Trophoblast cell (in vitro differentiated cells and primary cell): Measurements from ENCODE around the gene PHLPP1.

Experiments used
- DNase-seq, 2 donors: peaks; one replicate each; pipeline ENCODE4 v3.0.0-alpha.2; 2016
- H2AFZ ChIP-seq: 2 replicates; pipeline ENCODE4 v1.6.1; 2013; ENCODE audit warnings: low read length, moderate library complexity, mild to moderate bottlenecking; ENCODE audit not compliant: insufficient read depth, poor library complexity
- H2AK5ac ChIP-seq: 2 replicates; pipeline ENCODE4 v1.6.1; 2013; ENCODE audit warnings: mild to moderate bottlenecking, low read length
- H2BK120ac ChIP-seq: 2 replicates; pipeline ENCODE4 v1.6.1; 2013; ENCODE audit warnings: low read length, mild to moderate bottlenecking, moderate library complexity; ENCODE audit not compliant: insufficient read depth, poor library complexity
- H2BK12ac ChIP-seq: 2 replicates; pipeline ENCODE4 v1.6.1; 2013; ENCODE audit warnings: mild to moderate bottlenecking, low read length, moderate library complexity
- H2BK5ac ChIP-seq: 2 replicates; pipeline ENCODE4 v1.6.1; 2013; ENCODE audit warnings: low read length, low read depth, moderate library complexity, mild to moderate bottlenecking; ENCODE audit not compliant: poor library complexity
- H3K14ac ChIP-seq: 2 replicates; pipeline ENCODE4 v1.6.1; 2013; ENCODE audit warnings: mild to moderate bottlenecking, low read length
- H3K18ac ChIP-seq: 2 replicates; pipeline ENCODE4 v1.6.1; 2013; ENCODE audit warnings: mild to moderate bottlenecking, low read length
- H3K23ac ChIP-seq: 2 replicates; pipeline ENCODE4 v1.6.1; 2013; ENCODE audit warnings: low read length
- H3K27ac ChIP-seq: 2 replicates; pipeline ENCODE4 v1.5.1; 2013; ENCODE audit warnings: low read depth, mild to moderate bottlenecking, inconsistent platforms, low read length, moderate library complexity
- H3K27me3 ChIP-seq: 2 replicates; pipeline ENCODE4 v1.6.1; 2013; ENCODE audit warnings: inconsistent platforms, mild to moderate bottlenecking, low read length, moderate library complexity; ENCODE audit not compliant: insufficient read depth
- H3K36me3 ChIP-seq, 2 experiments: 1 replicate in 1 of 2; 2 replicates in 1 of 2; pipeline ENCODE4 v1.6.1; 2013; ENCODE audit warnings: low read length in 2 of 2, mild to moderate bottlenecking in 2 of 2, moderate library complexity in 1 of 2; ENCODE audit not compliant: insufficient read depth in 2 of 2, control insufficient read depth in 1 of 2
- H3K4ac ChIP-seq: 2 replicates; pipeline ENCODE4 v1.6.1; 2013; ENCODE audit warnings: low read depth, mild to moderate bottlenecking, low read length, moderate library complexity
- H3K4me1 ChIP-seq, 2 experiments: 1 replicate in 1 of 2; 2 replicates in 1 of 2; pipeline ENCODE4 v1.6.1; 2013; ENCODE audit warnings: low read length in 2 of 2, mild to moderate bottlenecking in 2 of 2, moderate library complexity in 1 of 2; ENCODE audit not compliant: insufficient read depth in 2 of 2, control insufficient read depth in 1 of 2
- H3K4me2 ChIP-seq: 2 replicates; pipeline ENCODE4 v1.6.1; 2013; ENCODE audit warnings: inconsistent platforms, mild to moderate bottlenecking, low read length, moderate library complexity
- H3K4me3 ChIP-seq: 2 replicates; pipeline ENCODE4 v1.5.1; 2013; ENCODE audit warnings: mild to moderate bottlenecking, low read depth, low read length, inconsistent platforms
- H3K79me1 ChIP-seq: one replicate; pipeline ENCODE4 v1.6.1; 2013; ENCODE audit warnings: low read length
- H3K79me2 ChIP-seq: 2 replicates; pipeline ENCODE4 v1.6.1; 2013; ENCODE audit warnings: low read length, mild to moderate bottlenecking; ENCODE audit not compliant: control insufficient read depth, insufficient read depth, poor library complexity
- H3K9ac ChIP-seq: 2 replicates; pipeline ENCODE4 v1.6.1; 2013; ENCODE audit warnings: mild to moderate bottlenecking, low read length
- H3K9me3 ChIP-seq: 2 replicates; pipeline ENCODE4 v1.6.1; 2013; ENCODE audit warnings: low read depth, mild to moderate bottlenecking, control low read depth, inconsistent platforms, low read length; ENCODE audit not compliant: insufficient read depth
- H4K12ac ChIP-seq: 2 replicates; pipeline ENCODE4 v1.6.1; 2013; ENCODE audit warnings: low read depth, mild to moderate bottlenecking, low read length, moderate library complexity
- H4K8ac ChIP-seq: 2 replicates; pipeline ENCODE4 v1.6.1; 2013; ENCODE audit warnings: low read depth, mild to moderate bottlenecking, low read length, moderate library complexity
- H4K91ac ChIP-seq: one replicate; pipeline ENCODE4 v1.6.1; 2013; ENCODE audit warnings: low read depth, mild to moderate bottlenecking, low read length, moderate library complexity
- WGBS: extraction: QIAGEN DNeasy Blood & Tissue Kit; methylation state at CpG from one replicate; pipeline ENCODE4 v1.1.7; 2013; ENCODE audit warnings: missing lambda C conversion rate; ENCODE audit not compliant: insufficient read length, insufficient coverage; ENCODE audit errors: extremely low coverage; 5-methylcytosine and 5-hydroxymethylcytosine counted together

The PHLPP1 gene

GRCh38 chr18:62979176-62979575, 263.8 kb downstream of the PHLPP1 start:
- Histone ChIP-seq H3K23ac (no peak overlapping the region), H3K9ac (no peak overlapping the region), H4K8ac (no peak overlapping the region), H2AK5ac (no peak overlapping the region), H3K9me3 (peaks cover 3% of the 10 kb centered on the region), H4K91ac (no peak overlapping the region), H3K4me3 (no peak overlapping the region), H3K27me3 (no peaks in the 10 kb centered on the region), H3K36me3 (peaks cover 27 to 31% of the 10 kb centered on the region in 2 experiments), H3K4ac (no peak overlapping the region), H3K18ac (no peak overlapping the region), H4K12ac (no peak overlapping the region), H2BK5ac (no peak overlapping the region), H2BK12ac (no peak overlapping the region), H3K4me1 (no peaks in the 10 kb centered on the region), H3K27ac (no peak overlapping the region), H3K79me2 (no peaks in the 10 kb centered on the region), H2AFZ (no peak overlapping the region), H3K79me1 (no peaks in the 10 kb centered on the region), H3K14ac (no peak overlapping the region), H2BK120ac (no peak overlapping the region), H3K4me2 (no peak overlapping the region)
- DNase-seq: peak; percentile 49 to 71
- no CpG with 5 or more reads among the region's 13 CpGs for WGBS

- Histone ChIP-seq H3K4me3 (no peak overlapping the region), H4K12ac (no peak overlapping the region), H3K4me1 (no peaks in the 10 kb centered on the region), H3K9me3 (peaks cover 3% of the 10 kb centered on the region), H3K14ac (no peak overlapping the region), H3K79me2 (no peaks in the 10 kb centered on the region), H2BK12ac (no peak overlapping the region), H2BK120ac (no peak overlapping the region), H3K9ac (no peak overlapping the region), H3K4ac (no peak overlapping the region), H3K23ac (no peak overlapping the region), H3K27ac (no peak overlapping the region), H2BK5ac (no peak overlapping the region), H2AFZ (no peak overlapping the region), H3K18ac (no peak overlapping the region), H3K27me3 (no peaks in the 10 kb centered on the region), H4K8ac (no peak overlapping the region), H3K36me3 (peaks cover 27 to 31% of the 10 kb centered on the region in 2 experiments), H4K91ac (no peak overlapping the region), H3K4me2 (no peak overlapping the region), H3K79me1 (no peaks in the 10 kb centered on the region), H2AK5ac (no peak overlapping the region)
- DNase-seq: no peak
- WGBS: no CpG with 5 or more reads among the region's 4 CpGs
Measured at GRCh38 chr18:62979900-62980299, 264.6 kb downstream of the PHLPP1 start.

GRCh38 chr18:62981566-62981965, 266.2 kb downstream of the PHLPP1 start:
- Histone ChIP-seq H4K8ac (no peak overlapping the region), H4K12ac (no peak overlapping the region), H3K18ac (no peak overlapping the region), H2BK5ac (no peak overlapping the region), H2BK120ac (no peak overlapping the region), H3K4me2 (no peak overlapping the region), H3K36me3 (peaks cover 20 to 21% of the 10 kb centered on the region in 2 experiments), H2AFZ (no peak overlapping the region), H3K27ac (no peak overlapping the region), H3K9ac (no peak overlapping the region), H3K9me3 (peaks cover 3% of the 10 kb centered on the region), H3K79me1 (no peaks in the 10 kb centered on the region), H3K79me2 (no peaks in the 10 kb centered on the region), H3K4ac (no peak overlapping the region), H2BK12ac (no peak overlapping the region), H3K4me1 (no peaks in the 10 kb centered on the region), H3K27me3 (no peaks in the 10 kb centered on the region), H3K4me3 (no peak overlapping the region), H4K91ac (no peak overlapping the region), H3K23ac (no peak overlapping the region), H3K14ac (no peak overlapping the region), H2AK5ac (no peak overlapping the region)
- no peak for DNase-seq
- no CpG with 5 or more reads among the region's 11 CpGs for WGBS

GRCh38 chr18:62982600-62983251, 267.4 kb downstream of the PHLPP1 start:
- Histone ChIP-seq H3K4me2 (no peak overlapping the region), H3K4me3 (no peak overlapping the region), H2AK5ac (no peak overlapping the region), H2AFZ (no peak overlapping the region), H3K9me3 (peaks cover 3% of the 10 kb centered on the region), H2BK5ac (no peak overlapping the region), H3K79me1 (no peaks in the 10 kb centered on the region), H3K9ac (no peak overlapping the region), H3K4ac (no peak overlapping the region), H3K36me3 (peaks cover 18 to 20% of the 10 kb centered on the region in 2 experiments), H3K14ac (no peak overlapping the region), H4K12ac (no peak overlapping the region), H3K18ac (no peak overlapping the region), H4K8ac (no peak overlapping the region), H2BK120ac (no peak overlapping the region), H3K23ac (no peak overlapping the region), H3K4me1 (no peaks in the 10 kb centered on the region), H3K79me2 (no peaks in the 10 kb centered on the region), H3K27me3 (no peaks in the 10 kb centered on the region), H2BK12ac (no peak overlapping the region), H4K91ac (no peak overlapping the region), H3K27ac (no peak overlapping the region)
- WGBS: no CpG with 5 or more reads among the region's 11 CpGs
- peak in 1 of 2 donors; percentile 62 for DNase-seq
